Hepatocyte (in vitro differentiated cells): ENCODE measurements around the gene RND2. TPM values are rescaled to one million over a fixed set of nuclear protein-coding genes. Genes with fewer than 3 reads are reported as not detected.

Experiments used
- DNase-seq: peaks from one replicate; pipeline ENCODE4 v3.0.0-alpha.2; 2016; ENCODE audit warnings: low spot score
- H2AFZ ChIP-seq: fragments of 200-600 bp; sonication (generic); 2 replicates; pipeline ENCODE4 v1.6.0; 2016; ENCODE audit warnings: antibody characterized with exemption, mild to moderate bottlenecking
- H3K27ac ChIP-seq: fragments of 200-600 bp; sonication (generic); 2 replicates; pipeline ENCODE4 v1.5.1; 2016; ENCODE audit warnings: mild to moderate bottlenecking
- H3K27me3 ChIP-seq: fragments of 200-600 bp; sonication (generic); 2 replicates; pipeline ENCODE4 v1.6.1; 2016
- H3K36me3 ChIP-seq: fragments of 200-600 bp; sonication (generic); replicated peaks from 2 replicates; pipeline ENCODE4 v1.5.1; 2016; ENCODE audit warnings: low read depth; ENCODE audit not compliant: insufficient read depth
- H3K4me1 ChIP-seq: fragments of 200-600 bp; sonication (generic); 2 replicates; pipeline ENCODE4 v1.5.1; 2016; ENCODE audit warnings: mild to moderate bottlenecking, moderate library complexity; ENCODE audit not compliant: insufficient read depth
- H3K4me2 ChIP-seq: fragments of 200-600 bp; sonication (generic); 2 replicates; pipeline ENCODE4 v1.6.0; 2016
- H3K4me3 ChIP-seq: fragments of 200-600 bp; sonication (generic); 2 replicates; pipeline ENCODE4 v1.5.1; 2016; ENCODE audit warnings: mild to moderate bottlenecking
- H3K79me2 ChIP-seq: fragments of 200-600 bp; sonication (generic); 2 replicates; pipeline ENCODE4 v1.6.0; 2017; ENCODE audit warnings: mild to moderate bottlenecking
- H3K9me2 ChIP-seq: fragments of 200-600 bp; sonication (generic); replicated peaks from 2 replicates; pipeline ENCODE4 v1.6.0; 2017; ENCODE audit warnings: mild to moderate bottlenecking; ENCODE audit not compliant: insufficient read depth
- H3K9me3 ChIP-seq: fragments of 200-600 bp; sonication (generic); 2 replicates; pipeline ENCODE4 v1.5.1; 2016; ENCODE audit warnings: low read depth, mild to moderate bottlenecking
- H4K20me1 ChIP-seq: fragments of 200-600 bp; sonication (generic); 2 replicates; pipeline ENCODE4 v1.6.0; 2016; ENCODE audit warnings: mild to moderate bottlenecking; ENCODE audit not compliant: insufficient read depth, poor library complexity, severe bottlenecking
- CTCF ChIP-seq: fragments of 200-600 bp; sonication (generic); IDR thresholded peaks from 2 replicates; pipeline ENCODE4 v1.5.1; 2016; ENCODE audit warnings: antibody characterized with exemption, mild to moderate bottlenecking; ENCODE audit not compliant: poor library complexity
- EZH2 ChIP-seq: fragments of 200-600 bp; sonication (generic); IDR thresholded peaks from 2 replicates; pipeline ENCODE4 v1.6.1; 2016; ENCODE audit warnings: antibody characterized with exemption, mild to moderate bottlenecking, borderline replicate concordance
- EZH2phosphoT487 ChIP-seq: fragments of 200-600 bp; sonication (generic); IDR thresholded peaks from one replicate; pipeline ENCODE4 v1.6.1; 2018; ENCODE audit warnings: antibody characterized with exemption, mild to moderate bottlenecking, low read depth, moderate library complexity; ENCODE audit not compliant: unreplicated experiment, severe bottlenecking
- WGBS: methylation state at CpG from one replicate; pipeline ENCODE4 v1.1.6; 2016; ENCODE audit warnings: low lambda C conversion rate; ENCODE audit errors: missing lambda C conversion rate; 5-methylcytosine and 5-hydroxymethylcytosine counted together
- polyA plus RNA-seq: library from polyadenylated mRNA; unstranded; fragments of >200 nt; fragmentation: Nextera tagmentation; extraction: Ambion mirVana; gene quantifications from 2 replicates; pipeline ENCODE4 v1.2.1, GENCODE V29; 2016
- total RNA-seq: library from RNA; depleted of rRNA; stranded (reverse); fragments of >200 nt; gene quantifications from 2 replicates; pipeline ENCODE4 v1.2.3, GENCODE V29; 2014

The RND2 gene
- total and polyA plus RNA-seq, 2 experiments from 2014 or later = 2.6 to 6.3 TPM

GRCh38 chr17:43070257-43070656, 45.2 kb downstream of the RND2 start:
- Histone ChIP-seq H3K9me2 (no peaks in the 10 kb centered on the region), H3K4me3 (no peak overlapping the region), H3K4me2 (no peak overlapping the region), H4K20me1 (no peaks in the 10 kb centered on the region), H3K36me3 (no peaks in the 10 kb centered on the region), H3K4me1 (no peaks in the 10 kb centered on the region), H2AFZ (no peak overlapping the region), H3K79me2 (no peaks in the 10 kb centered on the region), H3K27ac (no peak overlapping the region), H3K27me3 (no peaks in the 10 kb centered on the region), H3K9me3 (no peaks in the 10 kb centered on the region)
- TF ChIP-seq CTCF = no peak
- TF ChIP-seq EZH2 = no peak
- no peak for DNase-seq
- WGBS = 100% methylated on average over 1 of the region's 1 CpG

- H3K4me3 ChIP-seq = no peak overlapping the region
These were observed 45.8 kb downstream of the RND2 start for GRCh38 chr17:43070872-43071271.

GRCh38 chr17:43074869-43075268, 49.8 kb downstream of the RND2 start:
- H2AFZ ChIP-seq = no peak overlapping the region
- no peaks in the 10 kb centered on the region for H3K27me3 ChIP-seq
- H3K36me3 ChIP-seq = no peaks in the 10 kb centered on the region
- H4K20me1 ChIP-seq = no peaks in the 10 kb centered on the region
- H3K4me3 ChIP-seq = no peak overlapping the region
- no peak for TF ChIP-seq CTCF
- TF ChIP-seq EZH2phosphoT487 = no peak
- no peak for TF ChIP-seq EZH2
- DNase-seq = no peak
- H3K9me3 ChIP-seq = no peaks in the 10 kb centered on the region
- no peaks in the 10 kb centered on the region for H3K79me2 ChIP-seq
- no peaks in the 10 kb centered on the region for H3K4me1 ChIP-seq
- WGBS = 84% methylated on average over 3 of the region's 4 CpGs
- H3K27ac ChIP-seq = no peak overlapping the region
- H3K9me2 ChIP-seq = no peaks in the 10 kb centered on the region
- H3K4me2 ChIP-seq = no peak overlapping the region

More at GRCh38 chr17:43070872-43071271, 45.8 kb downstream of the RND2 start:
- TF ChIP-seq EZH2phosphoT487 = no peak
- TF ChIP-seq CTCF = no peak
- no peak for TF ChIP-seq EZH2
- Histone ChIP-seq H3K9me3 (no peaks in the 10 kb centered on the region), H2AFZ (no peak overlapping the region), H3K79me2 (no peaks in the 10 kb centered on the region), H3K4me2 (no peak overlapping the region), H3K4me1 (no peaks in the 10 kb centered on the region), H3K27me3 (no peaks in the 10 kb centered on the region), H3K27ac (no peak overlapping the region), H3K36me3 (no peaks in the 10 kb centered on the region), H3K9me2 (no peaks in the 10 kb centered on the region), H4K20me1 (no peaks in the 10 kb centered on the region)
- DNase-seq = no peak
- 87% methylated on average over 1 of the region's 1 CpG for WGBS
